NCI-H446 treated with DMSO at 0.1 percent for 48 hours (cell line): Measurements from ENCODE around the gene SUN1.
"Not testable (repeated sequence)": the region's sequence is repeated elsewhere in the genome, so short reads cannot be mapped to it uniquely, and the experiment has no call there.

Experiments used
- DNase-seq: peaks from one replicate; lab custom pipeline; 2025; lab: John Stamatoyannopoulos, UW

The SUN1 gene

DNA sequence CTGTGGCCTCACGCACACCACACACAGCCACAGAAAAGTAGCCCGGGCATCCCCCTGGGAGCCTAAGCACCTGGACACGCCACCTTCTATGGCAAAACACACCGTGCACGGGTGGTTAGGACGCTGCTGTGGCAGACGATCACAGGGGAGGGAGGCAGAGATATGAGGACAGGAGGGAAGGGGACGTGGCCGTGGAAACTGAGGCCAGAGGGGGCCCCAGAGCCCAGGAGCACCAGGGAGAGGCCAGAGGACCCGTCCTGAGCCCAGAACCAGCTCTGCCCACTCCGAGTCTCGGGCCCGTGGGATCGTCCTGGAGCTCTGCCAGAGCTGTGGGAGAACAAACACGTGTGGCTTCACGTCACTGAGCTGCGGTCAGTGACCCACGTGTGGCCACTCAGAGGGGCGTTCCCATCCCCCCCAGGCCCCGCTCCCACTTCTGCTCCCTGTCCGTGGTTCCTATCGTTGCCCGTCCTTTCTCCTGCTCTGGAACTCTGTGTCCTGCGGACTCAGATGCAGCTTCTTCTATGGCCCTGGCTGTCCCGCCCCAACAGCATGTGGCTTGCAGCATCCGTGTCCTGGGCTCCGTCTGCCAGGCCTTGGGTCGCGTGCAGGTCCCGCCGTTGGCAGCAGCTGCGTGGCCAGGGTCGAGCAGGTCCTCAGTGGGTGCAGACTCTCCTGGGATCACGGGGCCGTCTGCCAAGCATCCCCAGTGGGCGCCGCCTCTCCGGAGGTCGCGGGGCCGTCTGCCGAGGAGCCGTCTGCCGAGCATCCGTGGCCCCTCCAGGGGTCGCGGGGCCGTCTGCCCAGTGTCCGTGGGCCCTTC lies 75.1 kb downstream of the SUN1 start:
- no peak for DNase-seq

- DNase-seq: no peak
Observed at GRCh38 chr7:908159-908581, 75.9 kb downstream of the SUN1 start.

GRCh38 chr7:908591-909357 lies 76.5 kb downstream of the SUN1 start:
- DNase-seq: not testable (repeated sequence)

DNA sequence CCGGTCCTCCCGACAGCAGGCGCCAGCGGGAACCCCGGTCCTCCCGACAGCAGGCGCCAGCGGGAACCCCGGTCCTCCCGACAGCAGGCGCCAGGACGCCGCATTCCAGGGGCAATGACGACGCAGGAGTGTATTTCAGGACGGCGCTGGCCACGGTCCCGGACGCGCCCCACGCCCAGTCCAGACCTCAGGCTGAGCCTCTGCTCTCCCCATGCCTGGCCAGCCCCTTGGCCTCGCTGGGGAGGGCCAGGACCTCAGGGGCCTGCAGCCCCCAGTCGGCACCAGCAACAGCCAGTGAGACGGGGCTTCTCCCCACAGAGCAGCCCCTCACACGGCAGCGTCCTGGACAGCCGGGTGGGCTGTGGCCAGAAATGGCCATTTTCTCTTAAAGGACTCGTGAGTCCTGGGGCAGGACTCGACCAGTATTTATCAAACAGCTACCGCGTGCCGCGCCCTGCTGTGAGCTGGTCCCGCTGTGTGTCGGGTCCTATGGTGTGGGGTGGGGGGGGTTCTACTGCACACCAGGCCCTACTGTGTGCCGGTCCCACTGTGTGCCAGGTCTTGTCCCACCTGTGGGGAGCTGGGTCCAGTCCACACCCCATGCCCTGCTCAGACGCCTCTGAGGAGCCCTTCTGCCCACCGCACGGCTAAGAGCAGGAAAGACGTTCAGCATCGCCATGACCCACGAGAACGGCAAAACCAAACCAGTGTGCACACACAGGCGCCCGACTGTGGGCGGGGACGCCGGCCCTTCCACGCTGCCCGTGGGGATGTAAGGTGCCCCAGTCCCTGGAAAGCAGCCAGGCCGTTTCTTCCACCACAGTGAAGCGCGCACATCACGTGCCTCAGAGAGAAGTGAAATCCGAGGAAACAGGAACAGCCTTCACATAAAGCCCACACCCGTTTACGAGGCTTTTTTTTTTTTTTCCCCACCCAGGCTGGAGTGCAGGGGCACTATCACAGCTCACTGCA lies 77.4 kb downstream of the SUN1 start:
- DNase-seq: no peak

DNA sequence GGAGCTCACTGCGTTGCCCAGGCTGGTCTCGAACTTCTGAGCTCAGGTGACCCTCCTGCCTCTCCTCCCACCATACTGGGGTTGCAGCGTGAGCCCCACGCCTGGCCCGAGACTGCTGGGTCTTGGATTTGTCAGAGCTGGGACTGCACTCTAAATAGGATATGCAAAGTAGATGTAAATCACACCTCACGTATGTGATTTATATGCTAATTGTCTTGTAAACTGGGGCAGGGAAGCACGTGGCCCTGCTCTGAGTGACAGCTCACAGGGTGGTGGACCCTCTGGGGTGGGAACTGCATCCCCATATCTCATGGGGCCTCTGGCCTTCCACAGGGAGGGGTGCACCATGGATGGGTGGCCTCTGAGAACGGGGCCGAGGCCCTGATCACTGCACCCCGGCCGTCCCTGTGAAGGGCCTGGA lies 78.2 kb downstream of the SUN1 start:
- no peak for DNase-seq

DNA sequence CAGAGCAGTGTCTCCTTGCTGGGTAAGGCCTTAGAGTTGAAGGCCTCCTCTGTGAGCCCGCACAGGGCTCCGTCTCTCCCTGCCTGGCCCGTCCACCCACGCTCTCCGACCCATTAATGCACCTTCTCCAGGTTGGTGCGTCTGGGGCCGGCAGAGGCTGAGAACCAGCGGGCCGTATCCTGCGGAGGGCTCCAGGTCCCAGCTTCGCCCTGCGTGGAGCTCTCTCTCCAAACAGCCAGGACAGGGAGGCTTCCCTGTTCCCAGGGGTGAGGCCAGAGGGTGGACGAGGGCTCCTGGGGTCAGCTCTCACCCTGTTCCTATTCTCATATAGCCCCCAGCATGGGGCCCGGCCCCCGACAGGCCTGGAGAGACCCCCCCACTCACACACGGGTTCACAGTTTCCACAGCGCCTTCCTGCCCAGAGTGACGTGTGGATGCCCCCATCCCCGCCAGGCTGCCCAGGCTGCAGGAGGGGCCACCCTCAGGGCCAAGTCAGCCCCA lies 78.7 kb downstream of the SUN1 start:
- DNase-seq: no peak

GRCh38 chr7:911791-912480 lies 79.7 kb downstream of the SUN1 start:
- no peak for DNase-seq

DNA sequence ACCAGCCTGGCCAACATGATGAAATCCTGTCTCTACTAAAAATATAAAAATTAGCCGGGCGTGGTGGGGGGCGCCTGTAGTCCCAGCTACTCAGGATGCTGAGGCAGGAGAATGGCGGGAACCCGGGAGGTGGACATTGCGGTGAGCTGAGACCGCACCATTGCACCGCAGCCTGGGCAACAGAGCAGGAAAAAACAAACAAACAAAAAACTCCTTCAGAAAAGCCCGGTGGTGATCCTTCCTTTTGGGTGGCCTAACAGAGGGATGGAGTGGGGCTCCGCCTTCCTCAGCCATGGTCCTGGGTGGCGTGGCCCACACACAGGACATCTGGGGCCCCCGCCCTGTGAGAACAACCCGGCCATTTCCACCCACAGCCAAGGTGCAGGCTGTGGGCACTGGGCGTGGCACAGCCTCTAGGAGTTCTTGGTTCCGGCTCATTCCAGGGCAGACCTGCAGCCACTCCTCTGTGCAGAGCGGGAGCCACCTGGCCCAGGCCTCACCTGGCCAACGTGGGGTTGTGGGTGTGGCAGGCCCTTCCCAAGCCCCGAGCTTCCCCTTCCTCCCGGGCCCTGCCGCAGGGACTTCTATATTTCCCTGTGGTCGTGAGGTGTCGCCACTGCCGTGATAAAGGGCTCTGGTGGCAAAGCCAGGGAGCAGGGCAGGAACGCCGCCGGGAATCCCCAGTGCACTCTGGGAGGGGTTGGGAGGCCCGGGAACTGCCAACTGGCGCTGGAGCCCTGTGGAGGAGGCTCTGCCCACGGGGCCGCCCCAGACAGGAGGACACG lies 81.7 kb downstream of the SUN1 start:
- DNase-seq: no peak

DNA sequence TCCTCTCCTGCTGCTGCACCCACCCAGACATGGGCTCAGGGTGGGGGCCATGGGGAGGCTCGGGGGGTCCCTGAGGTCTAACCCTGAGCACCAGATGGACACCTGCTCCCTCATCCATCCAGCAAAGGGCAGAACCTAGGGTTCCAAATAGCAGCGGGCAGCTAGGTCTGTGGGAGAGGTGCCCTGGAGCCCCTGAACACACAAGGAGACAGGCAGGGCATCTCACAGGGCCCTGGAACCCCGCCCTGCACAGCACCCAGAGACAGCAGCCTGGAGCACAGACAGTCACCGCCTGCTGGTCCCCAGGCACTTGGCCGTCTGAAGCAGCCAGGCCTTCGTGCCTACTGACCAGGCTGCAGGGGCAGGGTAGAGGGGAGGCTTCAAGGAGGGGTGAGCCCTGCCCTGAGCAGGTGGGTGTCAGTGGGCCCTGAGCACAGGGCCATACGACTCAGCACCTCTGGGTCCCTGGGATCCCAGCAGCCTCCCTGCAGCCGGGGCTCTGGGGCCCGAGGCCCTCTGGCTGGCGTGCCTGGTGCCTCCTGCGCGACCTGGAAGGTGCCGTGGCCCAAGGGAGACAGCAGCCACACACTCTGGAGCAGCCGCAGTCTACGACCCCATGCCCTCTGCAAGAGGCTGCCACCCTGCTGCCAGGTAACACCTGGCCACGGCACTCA lies 82.4 kb downstream of the SUN1 start:
- no peak for DNase-seq

GRCh38 chr7:915291-916218 lies 83.3 kb downstream of the SUN1 start:
- DNase-seq: no peak

GRCh38 chr7:916291-916941 lies 84.1 kb downstream of the SUN1 start:
- DNase-seq: no peak

- DNase-seq: no peak
Observed at GRCh38 chr7:917255-918117, 85.2 kb downstream of the SUN1 start.

GRCh38 chr7:918118-918425 lies 85.8 kb downstream of the SUN1 start:
- no peak for DNase-seq

DNA sequence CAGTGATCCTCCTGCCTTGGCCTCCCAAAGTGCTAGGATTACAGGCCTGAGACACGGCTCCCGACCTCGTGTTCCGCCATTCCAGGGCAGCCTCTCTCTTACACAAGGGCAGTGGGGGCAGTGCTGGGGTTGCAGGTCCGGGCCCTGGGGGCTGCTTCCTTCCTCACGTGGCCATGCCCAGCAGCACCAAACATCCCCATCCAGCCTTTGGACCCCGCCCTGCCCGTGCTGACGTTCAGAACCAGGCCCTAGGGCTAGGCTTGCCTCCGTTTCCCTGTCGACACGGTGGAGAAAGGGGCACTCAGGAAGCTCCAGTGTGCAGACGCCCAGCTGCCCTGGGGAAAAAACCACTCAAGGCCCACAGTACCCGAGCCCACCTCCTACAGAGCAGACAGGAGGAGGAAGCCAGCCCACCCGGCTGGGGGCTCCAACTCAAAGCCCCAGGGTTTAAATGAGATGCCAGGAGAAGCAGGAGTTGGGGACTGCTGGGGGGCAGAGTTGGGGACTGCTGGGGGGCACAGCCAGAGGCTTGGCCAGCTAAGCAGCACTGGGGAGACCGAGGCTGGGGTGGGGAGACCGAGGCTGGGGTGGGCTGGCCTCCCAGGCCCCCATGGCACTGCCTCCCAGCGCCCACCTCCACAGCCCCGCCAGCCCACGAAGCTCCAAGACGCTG lies 86.3 kb downstream of the SUN1 start:
- no peak for DNase-seq

DNA sequence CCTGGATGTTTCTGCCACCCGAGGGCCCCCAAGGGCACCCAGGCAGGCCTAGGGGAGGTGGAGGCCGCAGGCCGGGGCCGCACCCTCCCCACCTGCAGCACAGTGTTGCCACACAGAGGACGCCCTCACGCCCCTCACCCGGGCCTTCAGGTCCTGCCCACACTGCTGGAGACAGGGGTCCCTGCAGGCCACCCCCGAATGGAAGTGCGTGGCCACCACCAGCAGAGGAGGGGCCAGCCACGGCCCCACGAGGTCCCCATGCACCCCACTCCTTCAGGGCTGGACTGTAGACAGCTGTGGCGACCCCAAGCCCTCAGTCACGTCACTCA lies 86.8 kb downstream of the SUN1 start:
- no peak for DNase-seq

DNA sequence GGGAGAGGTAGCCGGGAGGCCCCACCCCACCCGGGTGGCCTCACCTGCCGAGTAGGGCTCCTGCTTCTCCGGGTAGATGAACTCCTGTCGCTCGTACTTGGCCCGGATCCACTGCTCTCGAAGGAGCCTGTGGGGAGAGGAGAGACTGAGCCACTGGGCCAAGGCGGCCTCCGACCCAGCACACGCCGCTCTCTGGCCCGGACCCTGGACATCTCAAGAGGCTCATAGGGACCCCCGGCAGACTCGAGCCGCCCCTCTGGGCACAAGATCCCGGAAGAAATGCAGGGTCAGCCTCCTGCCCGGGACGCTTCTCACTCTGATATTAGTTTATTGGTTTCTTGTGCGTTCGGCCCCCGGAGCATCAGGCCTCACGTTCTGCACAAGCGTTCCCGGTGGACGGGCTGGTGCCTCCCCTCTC lies 87.7 kb downstream of the SUN1 start:
- no peak for DNase-seq
